CD4-positive, alpha-beta memory T cell (primary cell): ENCODE results near the gene PDCL3. TPM values are rescaled to one million over a fixed set of nuclear protein-coding genes. Genes with fewer than 3 reads are reported as not detected.
A peak's percentile ranks its signal among the peaks of the same experiment; 100 is the strongest.

Source experiments
- CTCF ChIA-PET: fragments of 350-600 bp; sonication (Branson Sonifier 250); formaldehyde crosslinking; loops from one replicate; lab custom pipeline; 2021; ENCODE audit warnings: inconsistent platforms; ENCODE audit not compliant: partially characterized antibody; lab: Charles Lee
- POLR2A ChIA-PET: fragments of 350-600 bp; sonication (Branson Sonifier 250); formaldehyde crosslinking; loops from one replicate; lab custom pipeline; 2021; ENCODE audit not compliant: partially characterized antibody; lab: Charles Lee
- DNase-seq, 5 donors: peaks; one replicate each; pipeline versions ENCODE4 v3.0.0 to v3.0.0-alpha.2; 2020 to 2022; ENCODE audit warnings: mixed read lengths in 1 of 5
- H3K27ac ChIP-seq: one replicate; pipeline ENCODE4 v1.7.0; 2013; ENCODE audit warnings: low read depth, low read length
- H3K27me3 ChIP-seq: 2 replicates; pipeline ENCODE4 v1.7.0; 2013; ENCODE audit warnings: mild to moderate bottlenecking, low read length, moderate library complexity; ENCODE audit not compliant: insufficient read depth
- H3K36me3 ChIP-seq: 2 replicates; pipeline ENCODE4 v1.7.0; 2013; ENCODE audit warnings: mild to moderate bottlenecking, low read length, moderate library complexity; ENCODE audit not compliant: insufficient read depth
- H3K4me1 ChIP-seq: 2 replicates; pipeline ENCODE4 v1.7.0; 2013; ENCODE audit warnings: mild to moderate bottlenecking, low read length, moderate library complexity; ENCODE audit not compliant: insufficient read depth
- H3K4me3 ChIP-seq, 2 donors: one replicate each; pipeline ENCODE4 v1.7.0; 2013; ENCODE audit warnings: low read length in 2 of 2, mild to moderate bottlenecking in 1 of 2
- H3K9me3 ChIP-seq, 2 donors: one replicate each; pipeline ENCODE4 v1.7.0; 2013; ENCODE audit warnings: low read length in 2 of 2, control low read depth in 1 of 2; ENCODE audit not compliant: control insufficient read depth in 1 of 2
- H3K27ac Mint-ChIP-seq, 7 donors: one replicate each; pipeline ENCODE4 v1.8.0; 2020 to 2021; ENCODE audit warnings: mixed read lengths in 7 of 7, mild to moderate bottlenecking in 6 of 7, inconsistent platforms in 3 of 7, moderate library complexity in 3 of 7
- H3K27me3 Mint-ChIP-seq, 2 donors: one replicate each; pipeline ENCODE4 v1.8.0; 2020 to 2021; ENCODE audit warnings: mixed read lengths in 2 of 2
- H3K36me3 Mint-ChIP-seq, 2 donors: one replicate each; pipeline ENCODE4 v1.8.0; 2020 to 2021; ENCODE audit warnings: mixed read lengths in 2 of 2, inconsistent platforms in 1 of 2, mild to moderate bottlenecking in 1 of 2
- H3K4me1 Mint-ChIP-seq, 4 donors: one replicate each; pipeline ENCODE4 v1.8.0; 2020 to 2021; ENCODE audit warnings: mixed read lengths in 4 of 4, mild to moderate bottlenecking in 1 of 4
- H3K4me3 Mint-ChIP-seq, 8 donors: one replicate each; pipeline ENCODE4 v1.8.0; 2020 to 2021; ENCODE audit warnings: mixed read lengths in 8 of 8, mild to moderate bottlenecking in 7 of 8, moderate library complexity in 6 of 8, inconsistent platforms in 3 of 8
- H3K9me3 Mint-ChIP-seq, 8 donors: one replicate each; pipeline ENCODE4 v1.8.0; 2020 to 2021; ENCODE audit warnings: mixed read lengths in 8 of 8, mild to moderate bottlenecking in 5 of 8, inconsistent platforms in 3 of 8, moderate library complexity in 1 of 8
- intact Hi-C: fragments of 100-400 bp; cut with micrococcal nuclease; formaldehyde crosslinking; loops from one replicate; pipeline ENCODE4 v1.15.1; 2023
- polyA plus RNA-seq, 2 donors: library from polyadenylated mRNA; unstranded; fragments of 300-500 nt; fragmentation: Illumina TruSeq; gene quantifications; one replicate each; pipeline ENCODE4 v1.2.3, GENCODE V29; 2021
- total RNA-seq, 2 experiments: library from RNA; stranded (reverse); gene quantifications; one replicate each; pipeline ENCODE4 v1.2.3, GENCODE V29; 2021

The PDCL3 gene
- total and polyA plus RNA-seq, 4 experiments from 2014 or later = 16.6 to 73.6 (median 37.3) TPM

DNA sequence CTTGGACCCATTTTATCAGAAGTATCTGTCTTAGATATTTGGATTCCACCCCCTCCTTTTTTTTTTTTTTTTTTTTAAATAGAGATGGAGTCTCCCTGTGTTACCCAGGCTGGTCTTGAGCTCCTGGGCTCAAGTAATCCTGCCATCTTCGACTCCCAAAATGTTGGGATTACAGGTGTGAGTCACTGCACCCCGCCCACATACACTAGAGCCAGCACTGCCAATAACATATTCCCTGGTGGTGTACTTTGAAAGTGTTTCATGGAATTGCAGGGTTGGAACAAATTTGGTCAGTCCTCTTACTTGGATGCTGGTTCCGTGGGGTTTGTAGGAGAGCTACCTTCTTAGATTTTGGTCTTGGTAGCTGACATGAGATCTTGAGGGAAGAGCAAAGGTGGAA lies 15.0 kb downstream of the PDCL3 start:
- no peaks in the 10 kb centered on the region for H3K27me3 ChIP-seq
- CTCF ChIA-PET = interaction anchor here (6.7 kb wide), 1 partner anchor 17 kb away, joined by 34 read pairs; no protein-coding TSS in a partner anchor
- H3K36me3 ChIP-seq = peaks cover 9% of the 10 kb centered on the region
- Mint-ChIP-seq H3K4me1 (peaks cover 13 to 28% (median 21%) of the 10 kb centered on the region in 4 donors), H3K4me3 (no peak overlapping the region), H3K36me3 (peaks cover 24 to 35% of the 10 kb centered on the region in 2 donors), H3K27me3 (no peaks in the 10 kb centered on the region), H3K27ac (peak overlapping the region in 2 of 7 donors; percentile 81 to 83), H3K9me3 (no peaks in the 10 kb centered on the region)
- intact Hi-C loops = no loop called here
- POLR2A ChIA-PET = interaction anchor here (1.0 to 6.0 kb wide), 2 partner anchors 10 to 16 kb away, joined by 3 to 101 read pairs; partner anchors contain the start of gene PDCL3
- H3K27ac ChIP-seq = no peak overlapping the region
- no peak overlapping the region for H3K4me3 ChIP-seq
- peaks cover 24% of the 10 kb centered on the region for H3K4me1 ChIP-seq
- H3K9me3 ChIP-seq = no peaks in the 10 kb centered on the region
- DNase-seq = no peak

DNA sequence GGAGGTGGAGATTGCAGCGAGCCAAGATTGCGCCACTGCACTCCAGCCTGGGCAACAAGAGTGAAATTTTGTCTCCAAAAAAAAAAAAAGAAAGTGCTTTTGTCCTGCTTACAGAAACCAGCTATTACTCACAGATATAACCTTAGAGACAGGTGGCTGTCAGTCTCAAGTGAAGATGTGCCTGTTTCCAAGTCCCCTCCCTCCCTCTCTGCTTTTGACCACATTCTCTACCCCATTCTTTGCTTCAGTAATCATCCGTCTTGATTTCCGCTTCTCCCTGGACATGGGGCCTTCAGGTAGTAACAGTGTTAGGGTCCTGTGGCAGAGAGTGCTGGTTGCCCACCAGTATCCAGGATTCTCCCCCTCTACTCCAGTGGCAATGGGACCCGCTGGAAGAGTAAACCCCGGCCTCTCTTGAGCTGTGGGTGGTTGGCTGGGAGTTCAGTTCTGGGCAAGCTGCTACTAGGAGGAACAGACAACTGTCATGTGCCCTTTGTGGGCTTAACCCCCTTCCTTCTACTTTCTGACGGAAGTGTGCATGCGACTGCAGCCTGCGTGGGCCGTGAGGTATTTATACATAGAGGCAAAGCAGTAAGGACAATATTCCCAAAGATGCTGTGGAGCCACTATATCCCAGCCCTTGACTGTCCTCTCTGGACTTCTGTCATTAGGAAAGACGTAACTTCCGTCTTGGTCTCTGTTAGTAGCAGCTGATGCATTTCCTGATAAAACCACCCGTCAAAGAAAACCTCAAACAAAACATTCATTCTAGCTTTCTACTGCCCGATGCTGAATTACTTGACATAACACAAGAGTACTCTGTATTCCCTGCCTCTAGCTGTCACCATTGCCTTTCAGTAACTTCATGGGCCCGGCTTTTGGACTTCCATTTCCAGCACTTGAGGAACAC lies 17.8 kb downstream of the PDCL3 start:
- Mint-ChIP-seq H3K27ac (peak overlapping the region; percentile 93 to 99 (median 98)), H3K4me1 (peaks cover 24 to 52% (median 42%) of the 10 kb centered on the region in 4 donors), H3K9me3 (no peaks in the 10 kb centered on the region), H3K36me3 (peaks cover 12 to 17% of the 10 kb centered on the region in 2 donors), H3K4me3 (peak overlapping the region in 7 of 8 donors; percentile 32 to 81 (median 69)), H3K27me3 (no peaks in the 10 kb centered on the region)
- peak overlapping the region in 1 of 2 donors; percentile 17 for H3K4me3 ChIP-seq
- ChIA-PET CTCF (interaction anchor here (0.7 to 6.7 kb wide), 7 partner anchors 9 to 152 kb away, joined by 3 to 38 read pairs (median 5); partner anchors contain the start of gene PDCL3), POLR2A (interaction anchor here (0.6 to 6.0 kb wide), 8 partner anchors 9 to 422 kb away, joined by 3 to 101 read pairs (median 6); partner anchors contain the start of genes PDCL3 and RPL31)
- peak; percentile 73 to 90 (median 80) for DNase-seq
- H3K27ac ChIP-seq = peak overlapping the region; percentile 71
- peaks cover 37% of the 10 kb centered on the region for H3K4me1 ChIP-seq
- H3K27me3 ChIP-seq = no peaks in the 10 kb centered on the region
- intact Hi-C loops = loop anchor here (1.0 kb wide), 2 partner anchors 8 to 18 kb away; partner anchors contain the start of gene PDCL3
- H3K36me3 ChIP-seq = no peaks in the 10 kb centered on the region
- H3K9me3 ChIP-seq = no peaks in the 10 kb centered on the region

DNA sequence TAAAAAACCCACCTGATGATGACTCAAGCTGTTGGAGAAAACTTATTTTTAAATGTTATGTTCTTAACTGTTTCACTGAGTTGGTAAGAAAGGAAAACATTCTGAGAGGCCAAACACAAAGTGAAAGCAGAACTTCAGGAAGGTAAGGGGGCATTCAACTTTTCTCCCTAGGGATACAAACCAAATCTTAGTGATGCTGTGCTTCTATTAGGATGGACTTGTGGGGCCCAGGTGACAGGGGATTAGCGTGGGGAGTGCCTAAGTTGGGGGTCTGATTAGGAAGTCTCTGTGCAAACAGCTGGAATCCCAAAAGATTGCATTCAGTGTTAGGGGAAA lies 18.5 kb downstream of the PDCL3 start:
- no peak for DNase-seq
- intact Hi-C loops = loop anchor here (1.0 kb wide), 1 partner anchor 19 kb away; the partner anchor contains the start of gene PDCL3
- peak overlapping the region; percentile 17 to 64 for H3K4me3 ChIP-seq
- H3K9me3 ChIP-seq = no peaks in the 10 kb centered on the region
- Mint-ChIP-seq H3K27ac (peak overlapping the region; percentile 93 to 99 (median 98)), H3K4me3 (peak overlapping the region in 7 of 8 donors; percentile 32 to 81 (median 69)), H3K27me3 (no peaks in the 10 kb centered on the region), H3K4me1 (peaks cover 24 to 57% (median 44%) of the 10 kb centered on the region in 4 donors), H3K36me3 (peaks cover 8 to 12% of the 10 kb centered on the region in 2 donors), H3K9me3 (no peaks in the 10 kb centered on the region)
- no peaks in the 10 kb centered on the region for H3K27me3 ChIP-seq
- peak overlapping the region; percentile 71 for H3K27ac ChIP-seq
- peaks cover 37% of the 10 kb centered on the region for H3K4me1 ChIP-seq
- CTCF ChIA-PET = interaction anchor here (1.1 to 6.7 kb wide), 4 partner anchors 14 to 27 kb away, joined by 5 to 38 read pairs (median 28); partner anchors contain the start of gene PDCL3
- H3K36me3 ChIP-seq = no peaks in the 10 kb centered on the region
- POLR2A ChIA-PET = interaction anchor here (1.0 to 6.0 kb wide), 7 partner anchors 8 to 421 kb away, joined by 3 to 101 read pairs (median 6); partner anchors contain the start of genes PDCL3 and RPL31

DNA sequence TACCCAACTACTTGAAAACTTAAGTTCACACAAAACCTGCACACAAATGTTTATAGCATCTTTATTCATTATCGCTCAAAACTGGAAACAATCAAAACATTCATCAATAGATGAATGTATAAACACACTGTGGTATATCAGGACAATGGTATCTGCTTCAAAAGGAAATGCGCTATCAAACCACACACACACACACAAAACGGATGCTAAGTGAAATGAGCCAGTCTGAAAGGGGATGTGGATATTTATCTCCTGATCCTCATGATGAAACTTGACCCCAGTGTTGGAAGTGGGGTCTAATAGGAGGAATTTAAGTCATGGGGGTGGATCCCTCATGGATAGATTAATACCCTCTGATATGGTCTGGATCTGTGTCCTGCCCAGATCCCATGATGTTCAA lies 22.0 kb downstream of the PDCL3 start:
- ChIA-PET POLR2A (no interaction called here), CTCF (interaction anchor here (4.7 kb wide), 1 partner anchor 23 kb away, joined by 38 read pairs; no protein-coding TSS in a partner anchor)
- no peaks in the 10 kb centered on the region for H3K27me3 Mint-ChIP-seq
- Histone ChIP-seq H3K9me3 (no peaks in the 10 kb centered on the region), H3K27ac (no peak overlapping the region), H3K4me3 (no peak overlapping the region), H3K36me3 (no peaks in the 10 kb centered on the region), H3K27me3 (no peaks in the 10 kb centered on the region), H3K4me1 (peaks cover 48% of the 10 kb centered on the region)
- intact Hi-C loops = loop anchor here (5.0 kb wide), 1 partner anchor 33 kb away; no protein-coding TSS in a partner anchor
- no peaks in the 10 kb centered on the region for H3K9me3 Mint-ChIP-seq
- peaks cover 29 to 68% (median 49%) of the 10 kb centered on the region in 4 donors for H3K4me1 Mint-ChIP-seq
- DNase-seq = peak; percentile 29 to 53 (median 36)
- H3K36me3 Mint-ChIP-seq = peaks cover 0 to 3% of the 10 kb centered on the region in 2 donors
- peak overlapping the region; percentile 19 to 88 (median 80) for H3K27ac Mint-ChIP-seq
- H3K4me3 Mint-ChIP-seq = peak overlapping the region in 5 of 8 donors; percentile 42 to 76 (median 69)

DNA sequence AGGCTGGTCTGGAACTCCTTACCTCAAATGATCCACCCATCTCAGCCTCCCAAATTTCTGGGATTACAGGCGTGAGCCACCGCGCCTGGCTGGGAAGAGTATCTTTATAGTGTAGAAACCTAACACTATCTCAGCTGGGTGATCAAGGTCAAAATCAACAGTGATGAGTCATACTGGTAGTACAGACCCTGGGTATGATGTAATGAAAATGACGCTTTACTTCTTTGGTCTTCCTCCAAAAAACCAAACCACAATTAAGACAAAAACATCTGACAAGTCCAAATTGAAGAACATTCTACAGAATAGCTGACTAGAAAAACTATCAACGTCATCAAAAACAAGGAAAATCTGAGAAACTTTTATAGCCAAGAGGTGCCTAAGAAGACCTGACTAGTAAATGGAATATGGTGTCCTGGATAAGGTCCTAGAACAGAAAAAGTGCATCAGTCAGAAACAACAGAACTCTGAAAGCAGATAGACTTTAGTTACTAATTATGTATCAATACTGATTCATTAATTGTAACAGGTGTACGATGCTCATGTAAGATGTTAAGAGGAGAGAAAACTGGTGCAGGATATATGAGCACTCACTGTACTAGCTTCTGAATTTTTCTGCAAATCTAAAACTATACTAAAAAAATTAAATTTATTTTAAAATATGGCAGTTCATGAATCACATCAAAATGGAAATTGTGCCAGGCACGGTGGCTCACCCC lies 25.4 kb downstream of the PDCL3 start:
- H3K4me3 Mint-ChIP-seq = peak overlapping the region in 1 of 8 donors; percentile 6
- H3K9me3 Mint-ChIP-seq = no peaks in the 10 kb centered on the region
- ChIA-PET POLR2A (interaction anchor here (0.6 to 2.6 kb wide), 8 partner anchors 21 to 617 kb away, joined by 3 to 26 read pairs (median 4); partner anchors contain the start of genes PDCL3 and RPL31), CTCF (interaction anchor here (1.2 to 1.3 kb wide), 4 partner anchors 11 to 397 kb away, joined by 3 to 5 read pairs (median 4); partner anchors contain the start of gene PDCL3)
- no peak overlapping the region for H3K4me3 ChIP-seq
- H3K27ac Mint-ChIP-seq = peak overlapping the region; percentile 30 to 89 (median 70)
- H3K27me3 ChIP-seq = no peaks in the 10 kb centered on the region
- intact Hi-C loops = loop anchor here (1.0 to 5.0 kb wide), 3 partner anchors 8 to 36 kb away; partner anchors contain the start of gene PDCL3
- H3K4me1 ChIP-seq = peaks cover 24% of the 10 kb centered on the region
- H3K9me3 ChIP-seq = no peaks in the 10 kb centered on the region
- H3K27ac ChIP-seq = no peak overlapping the region
- H3K27me3 Mint-ChIP-seq = no peaks in the 10 kb centered on the region
- H3K36me3 Mint-ChIP-seq = no peaks in the 10 kb centered on the region
- peaks cover 16 to 47% (median 30%) of the 10 kb centered on the region in 4 donors for H3K4me1 Mint-ChIP-seq
- H3K36me3 ChIP-seq = no peaks in the 10 kb centered on the region
- peak; percentile 66 to 81 (median 73) for DNase-seq

DNA sequence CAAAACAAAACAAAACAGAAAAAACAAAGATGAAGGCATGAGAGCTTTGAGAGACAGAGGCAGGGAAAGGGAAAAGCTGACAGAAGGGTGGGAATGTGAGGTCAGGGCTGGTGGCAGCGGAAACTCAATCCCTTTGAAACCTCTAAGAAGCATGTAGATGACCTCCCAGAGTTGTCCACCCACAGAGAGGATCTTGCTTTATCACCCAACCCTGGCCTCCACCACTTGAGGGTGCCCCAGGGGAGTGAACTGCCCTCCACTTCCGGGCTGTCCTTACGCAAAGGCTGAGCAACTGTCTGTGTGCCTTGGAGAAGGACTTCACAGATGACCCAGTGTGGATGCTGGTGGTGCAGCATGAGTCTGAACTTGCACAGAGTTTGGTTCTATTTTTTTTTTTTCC lies 26.7 kb downstream of the PDCL3 start:
- Histone ChIP-seq H3K4me3 (no peak overlapping the region), H3K36me3 (no peaks in the 10 kb centered on the region), H3K4me1 (peaks cover 24% of the 10 kb centered on the region), H3K9me3 (no peaks in the 10 kb centered on the region), H3K27ac (no peak overlapping the region), H3K27me3 (no peaks in the 10 kb centered on the region)
- Mint-ChIP-seq H3K4me1 (peaks cover 19 to 42% (median 26%) of the 10 kb centered on the region in 4 donors), H3K27me3 (no peaks in the 10 kb centered on the region), H3K4me3 (no peak overlapping the region), H3K36me3 (no peaks in the 10 kb centered on the region), H3K9me3 (no peaks in the 10 kb centered on the region), H3K27ac (peak overlapping the region in 6 of 7 donors; percentile 49 to 83 (median 71))
- no peak for DNase-seq
- POLR2A ChIA-PET = interaction anchor here (0.6 to 2.6 kb wide), 4 partner anchors 9 to 174 kb away, joined by 3 to 5 read pairs (median 4); partner anchors contain the start of gene PDCL3
- CTCF ChIA-PET = interaction anchor here (0.8 to 1.0 kb wide), 2 partner anchors 18 to 30 kb away, joined by 3 read pairs; no protein-coding TSS in a partner anchor
- intact Hi-C loops = loop anchor here (5.0 kb wide), 1 partner anchor 37 kb away; no protein-coding TSS in a partner anchor
